GM21576 (cell line): Measurements from ENCODE around the gene TRAM1L1.

Experiments
- ATAC-seq: cut with Tn5 transposase; IDR thresholded peaks from one replicate; pipeline ENCODE4 v1.9.1; 2021; ENCODE audit warnings: mild to moderate bottlenecking, moderate library complexity; ENCODE audit not compliant: unreplicated experiment

The TRAM1L1 gene

DNA sequence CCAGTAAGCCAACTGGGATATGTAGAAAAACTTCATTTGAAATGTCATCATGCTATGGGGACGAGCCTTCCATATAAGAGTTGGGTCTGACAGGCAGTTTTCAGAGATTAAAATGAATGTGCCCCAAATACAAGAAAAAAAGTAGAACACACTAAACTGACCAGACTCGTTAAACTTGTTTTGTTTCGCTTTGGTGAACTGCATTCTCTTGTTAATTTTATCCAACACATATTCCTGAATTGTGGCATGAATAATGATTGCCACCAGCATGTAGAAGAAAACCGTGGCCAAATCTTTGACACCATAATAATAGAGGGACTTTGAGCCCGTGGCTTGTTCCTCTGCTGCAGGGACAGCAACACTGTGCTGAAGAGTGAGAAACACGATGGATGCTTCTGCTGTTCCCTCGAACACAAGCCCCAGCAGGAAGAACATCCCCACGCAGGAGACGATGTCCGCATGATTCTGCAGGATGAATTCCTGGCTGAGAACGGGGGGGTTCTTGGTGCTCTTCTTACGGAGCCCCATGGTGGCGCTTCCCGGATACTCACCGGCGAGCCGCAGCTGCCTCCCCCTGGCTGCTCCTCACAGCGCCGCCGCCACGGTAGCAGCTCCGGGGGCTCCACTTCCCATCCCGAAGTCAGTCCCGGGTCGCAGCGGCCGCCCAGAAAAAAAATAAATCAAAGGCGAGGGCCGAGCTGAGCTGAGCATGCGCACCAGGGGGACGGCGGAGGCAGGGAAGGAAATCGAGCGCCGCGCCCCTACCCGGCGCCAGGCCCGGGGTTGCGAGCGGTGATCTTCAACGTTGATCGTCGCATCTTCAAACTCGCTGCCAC is at the start of gene TRAM1L1:
Gene TRAM1L1, minus strand, starts transcription at position 711 of the 836 bp plus-strand sequence. Its CDS starts 183 bp downstream, at position 528.
- ATAC-seq: no peak

DNA sequence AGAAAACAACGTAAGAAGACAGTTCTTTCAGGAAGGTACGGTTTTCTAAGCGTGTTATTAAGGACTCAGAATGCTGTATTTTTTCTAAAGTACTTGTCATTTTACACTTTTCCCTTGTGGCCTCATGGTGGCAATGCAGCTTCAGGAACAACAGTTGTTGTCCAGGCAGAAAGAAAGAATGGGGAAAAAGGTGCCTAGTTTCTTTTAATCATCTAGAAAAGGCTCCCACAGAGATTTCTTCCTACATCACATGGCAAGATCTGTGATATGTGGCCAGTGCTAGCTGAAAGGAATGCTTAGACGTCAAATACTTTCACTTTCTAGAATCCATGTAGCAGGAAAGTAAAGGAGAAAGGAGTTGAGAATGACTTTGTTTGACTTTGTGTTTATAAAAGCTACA is 49.0 kb upstream of the TRAM1L1 start:
- ATAC-seq: no peak

DNA sequence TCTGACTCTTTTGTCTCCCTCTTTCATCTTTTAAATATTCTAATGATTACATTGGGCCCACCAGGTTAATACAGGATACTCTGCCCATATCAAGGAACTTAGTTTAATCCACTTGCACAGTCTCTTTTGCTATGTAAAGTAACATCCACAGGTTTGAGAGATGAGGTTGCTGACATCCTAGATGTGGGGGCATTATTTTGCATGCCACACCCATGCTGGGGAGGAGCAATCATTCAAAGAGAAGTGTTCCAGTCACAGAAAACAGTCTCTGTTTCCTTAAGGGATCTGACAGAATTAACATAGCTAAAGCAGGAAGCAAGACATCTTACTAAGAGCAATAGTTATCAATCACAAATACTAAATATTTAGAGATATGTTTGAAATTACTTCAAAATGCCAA is 11.5 kb upstream of the TRAM1L1 start:
- ATAC-seq: no peak

DNA sequence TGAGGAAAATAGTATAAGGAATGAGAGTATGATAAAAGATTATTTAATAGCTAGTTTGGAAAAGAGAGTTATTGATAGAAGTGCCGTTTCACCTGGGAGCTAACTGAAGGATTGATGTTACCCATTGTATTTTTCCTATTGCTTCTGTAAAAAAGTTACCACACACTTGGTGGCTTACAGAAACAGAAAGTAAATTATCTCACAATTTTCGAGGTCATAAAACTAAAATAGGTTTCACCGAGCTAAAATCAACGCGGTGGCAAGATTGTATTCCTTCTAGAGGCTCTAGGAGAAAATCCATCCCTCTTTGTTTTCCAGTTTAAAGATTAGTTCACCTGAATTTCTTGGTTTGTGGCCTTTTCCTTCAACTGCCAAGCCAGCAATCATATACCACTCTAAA is 11.1 kb upstream of the TRAM1L1 start:
- no peak for ATAC-seq

DNA sequence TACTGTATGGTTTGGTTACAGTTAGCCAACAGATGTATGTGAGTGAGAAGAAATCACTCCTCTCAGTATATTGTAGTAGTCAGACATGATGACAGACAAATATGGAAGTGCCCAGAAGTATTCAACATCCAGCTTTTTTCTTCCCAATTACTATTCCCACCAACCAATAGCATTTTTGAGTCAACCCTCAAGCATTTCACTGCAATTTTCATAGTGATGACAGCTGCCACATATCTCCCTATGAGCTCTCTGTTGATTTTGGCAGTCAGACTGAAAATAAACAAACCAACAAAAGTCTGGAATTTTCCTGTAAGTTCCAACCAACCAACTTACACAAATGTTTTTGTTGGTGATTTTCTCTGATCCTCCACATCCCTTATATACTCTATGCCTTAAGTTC is 8.2 kb upstream of the TRAM1L1 start:
- no peak for ATAC-seq

DNA sequence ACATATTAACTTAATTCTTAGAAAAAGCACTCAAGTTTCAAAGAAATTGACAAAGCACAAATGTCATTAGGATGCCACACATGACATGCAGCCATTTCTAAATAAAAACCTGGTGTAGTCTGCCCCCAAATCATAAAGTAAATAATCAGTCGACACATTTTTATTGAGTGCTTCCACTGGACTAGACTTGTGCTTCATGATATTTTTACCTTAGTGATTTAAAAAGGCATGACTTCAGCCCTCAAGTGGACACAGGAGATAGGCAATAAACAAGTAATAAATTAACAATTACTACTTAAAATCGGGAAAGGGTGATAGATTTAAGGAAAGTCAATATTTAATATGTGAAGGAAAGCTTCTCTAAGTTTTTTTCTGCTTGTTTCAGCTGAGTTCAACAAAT is 7.6 kb downstream of the TRAM1L1 start:
- ATAC-seq: no peak

DNA sequence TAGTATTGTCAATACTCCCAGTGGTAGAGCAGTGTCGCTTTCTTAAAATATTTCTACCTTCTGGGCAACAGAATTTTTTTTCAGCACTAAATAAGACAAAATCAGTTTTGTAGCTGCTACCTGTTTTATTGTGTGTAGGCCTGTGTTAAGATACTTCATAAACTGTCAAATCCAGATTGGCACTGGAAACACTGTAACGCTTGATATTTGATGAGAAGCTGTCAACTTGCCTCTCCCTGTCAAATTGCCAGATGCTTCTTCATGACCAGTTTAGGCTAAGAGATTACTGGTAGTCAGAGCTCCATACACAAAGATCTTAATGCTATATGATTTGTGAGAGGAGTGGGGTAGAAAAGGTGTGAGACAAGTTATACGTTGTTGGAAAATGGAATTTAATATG is 17.3 kb downstream of the TRAM1L1 start:
- ATAC-seq: no peak

DNA sequence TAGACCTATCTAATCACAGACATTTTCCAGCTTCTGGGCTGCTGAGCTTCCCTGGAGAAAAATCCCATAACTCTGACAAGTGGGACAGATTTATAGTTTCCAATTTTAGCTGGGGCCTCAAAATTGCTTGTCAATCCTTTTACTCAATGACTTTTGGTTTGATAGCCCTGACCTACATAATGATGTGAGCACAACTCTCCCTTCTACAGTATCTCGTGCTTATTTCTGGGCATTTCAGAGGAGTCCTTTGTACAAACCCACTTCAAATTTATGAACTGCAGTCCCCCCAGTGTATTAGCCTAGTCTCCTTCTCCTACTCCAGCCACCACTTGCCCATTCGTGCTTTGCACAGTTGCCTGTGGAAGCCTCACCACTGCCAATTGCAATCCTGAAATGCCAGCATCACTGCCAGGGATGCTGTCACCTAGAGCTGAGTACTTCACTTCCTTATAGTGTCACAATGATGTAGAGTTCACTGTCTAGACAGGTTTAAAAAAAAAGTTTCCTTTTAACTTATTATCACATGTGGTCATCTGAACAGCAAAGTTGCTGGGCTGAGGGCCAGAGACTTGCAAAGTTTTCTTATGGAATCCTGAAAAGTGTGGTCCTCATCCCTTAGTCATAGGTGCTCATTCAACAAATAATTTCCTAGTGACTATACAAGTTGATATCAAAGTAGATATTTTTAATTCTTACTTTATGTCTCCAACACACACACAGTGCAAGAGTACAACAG is 21.2 kb downstream of the TRAM1L1 start:
- ATAC-seq: no peak

DNA sequence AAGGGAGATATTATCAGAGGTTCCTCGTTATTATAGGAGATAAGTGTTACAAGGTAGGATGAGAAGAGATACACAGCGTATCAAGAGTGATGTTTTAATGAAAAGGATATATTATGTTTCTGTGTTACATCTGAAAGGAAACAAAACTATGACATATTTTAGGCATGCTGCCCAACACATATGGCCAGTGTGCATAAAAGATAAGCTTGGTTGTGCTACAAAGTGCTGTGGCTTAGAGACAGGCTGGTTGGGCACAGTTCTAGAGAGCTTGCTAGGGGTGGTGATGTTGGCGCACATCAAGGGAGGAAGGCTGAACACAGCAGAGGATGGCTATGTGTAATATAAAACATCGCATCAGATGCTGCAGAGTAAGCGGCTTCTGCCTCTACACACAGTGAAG is 42.4 kb downstream of the TRAM1L1 start:
- ATAC-seq: no peak
